Measurements from ENCODE around the gene FRMD5.
"Not testable (repeated sequence)": the region's sequence is repeated elsewhere in the genome, so short reads cannot be mapped to it uniquely, and the experiment has no call there.

Gene FRMD5

GRCh38 chr15:43852607-43853006 is 342.5 kb downstream of the FRMD5 start:
- TF ChIP-seq EZH2 (IDR thresholded peaks at IDR 0.05) (no peak), POLR2AphosphoS5 (IDR thresholded peaks at IDR 0.05; ENCODE audit: borderline replicate concordance, low read depth, low read length) (no peak), FOXP2 (optimal IDR thresholded peaks at IDR 0.05; ENCODE audit: control extremely low read depth, extremely low read length, insufficient read depth) (no peak)
- H3K27ac ChIP-seq = no peak overlapping the region
- no peak for DNase-seq (ENCODE audit: low read depth, low spot score)
- no peaks in the 10 kb centered on the region for H3K9me3 ChIP-seq (ENCODE audit: low read depth, low read length)
- peaks cover 80% of the 10 kb centered on the region for H3K36me3 ChIP-seq (ENCODE audit: insufficient read depth, low read length)
- no peak overlapping the region for H3K9ac ChIP-seq (ENCODE audit: insufficient read length)
- H3K4me3 ChIP-seq = no peak overlapping the region

- Histone ChIP-seq H3K4me3 (no peak overlapping the region), H3K36me3 (ENCODE audit: insufficient read depth, low read length) (peaks cover 78% of the 10 kb centered on the region), H3K9ac (ENCODE audit: insufficient read length) (no peak overlapping the region), H3K27ac (no peak overlapping the region), H3K9me3 (ENCODE audit: low read depth, low read length) (no peaks in the 10 kb centered on the region)
- TF ChIP-seq EZH2 (IDR thresholded peaks at IDR 0.05) = no peak
- TF ChIP-seq FOXP2 (optimal IDR thresholded peaks at IDR 0.05; ENCODE audit: control extremely low read depth, extremely low read length, insufficient read depth) = no peak
- no peak for TF ChIP-seq POLR2AphosphoS5 (IDR thresholded peaks at IDR 0.05; ENCODE audit: borderline replicate concordance, low read depth, low read length)
- DNase-seq (ENCODE audit: low read depth, low spot score) = no peak
Observed at GRCh38 chr15:43851251-43851650, 343.8 kb downstream of the FRMD5 start.

- H3K9ac ChIP-seq (ENCODE audit: insufficient read length) = no peak overlapping the region
- no peaks in the 10 kb centered on the region for H3K9me3 ChIP-seq (ENCODE audit: low read depth, low read length)
- no peak overlapping the region for H3K27ac ChIP-seq
- TF ChIP-seq EZH2 (IDR thresholded peaks at IDR 0.05) (no peak), POLR2AphosphoS5 (IDR thresholded peaks at IDR 0.05; ENCODE audit: borderline replicate concordance, low read depth, low read length) (no peak), FOXP2 (optimal IDR thresholded peaks at IDR 0.05; ENCODE audit: control extremely low read depth, extremely low read length, insufficient read depth) (no peak)
- peaks cover 70% of the 10 kb centered on the region for H3K36me3 ChIP-seq (ENCODE audit: insufficient read depth, low read length)
- no peak for DNase-seq (ENCODE audit: low read depth, low spot score)
- H3K4me3 ChIP-seq = no peak overlapping the region
Observed at GRCh38 chr15:43845421-43845820, 349.6 kb downstream of the FRMD5 start.

- H3K9me3 ChIP-seq (ENCODE audit: low read depth, low read length); DNase-seq (ENCODE audit: low read depth, low spot score); H3K4me3 ChIP-seq; H3K27ac ChIP-seq; H3K9ac ChIP-seq (ENCODE audit: insufficient read length): not testable (repeated sequence)
- H3K36me3 ChIP-seq (ENCODE audit: insufficient read depth, low read length) = peaks cover 76% of the 10 kb centered on the region
Observed at GRCh38 chr15:43832485-43832884, 362.6 kb downstream of the FRMD5 start.

GRCh38 chr15:43831519-43832052 is 363.5 kb downstream of the FRMD5 start:
- not testable (repeated sequence) for H3K4me3 ChIP-seq; H3K27ac ChIP-seq; H3K9me3 ChIP-seq (ENCODE audit: low read depth, low read length); DNase-seq (ENCODE audit: low read depth, low spot score); H3K9ac ChIP-seq (ENCODE audit: insufficient read length)
- peaks cover 67% of the 10 kb centered on the region for H3K36me3 ChIP-seq (ENCODE audit: insufficient read depth, low read length)

- not testable (repeated sequence) for H3K9me3 ChIP-seq (ENCODE audit: low read depth, low read length); DNase-seq (ENCODE audit: low read depth, low spot score); H3K4me3 ChIP-seq; H3K9ac ChIP-seq (ENCODE audit: insufficient read length); H3K27ac ChIP-seq
- peaks cover 59% of the 10 kb centered on the region for H3K36me3 ChIP-seq (ENCODE audit: insufficient read depth, low read length)
Observed at GRCh38 chr15:43830691-43831275, 364.3 kb downstream of the FRMD5 start.

- not testable (repeated sequence) for H3K4me3 ChIP-seq, H3K27ac ChIP-seq
Observed at GRCh38 chr15:43829951-43830540, 365.0 kb downstream of the FRMD5 start.

GRCh38 chr15:43828061-43828657 is 366.9 kb downstream of the FRMD5 start:
- Histone ChIP-seq H3K9me3 (ENCODE audit: low read depth, low read length) (no peaks in the 10 kb centered on the region), H3K4me3 (peak overlapping the region; percentile 81), H3K36me3 (ENCODE audit: insufficient read depth, low read length) (peaks cover 40% of the 10 kb centered on the region), H3K27ac (peak overlapping the region; percentile 35), H3K9ac (ENCODE audit: insufficient read length) (peak overlapping the region; percentile 92)
- TF ChIP-seq FOXP2 (optimal IDR thresholded peaks at IDR 0.05; ENCODE audit: control extremely low read depth, extremely low read length, insufficient read depth) = no peak
- TF ChIP-seq EZH2 (IDR thresholded peaks at IDR 0.05) = no peak
- no peak for TF ChIP-seq POLR2AphosphoS5 (IDR thresholded peaks at IDR 0.05; ENCODE audit: borderline replicate concordance, low read depth, low read length)
- no peak for DNase-seq (ENCODE audit: low read depth, low spot score)

More at GRCh38 chr15:43829951-43830540, 365.0 kb downstream of the FRMD5 start:
- DNase-seq (ENCODE audit: low read depth, low spot score); H3K9me3 ChIP-seq (ENCODE audit: low read depth, low read length); H3K9ac ChIP-seq (ENCODE audit: insufficient read length): not testable (repeated sequence)
- H3K36me3 ChIP-seq (ENCODE audit: insufficient read depth, low read length) = peaks cover 53% of the 10 kb centered on the region
